ENCODE measurements around the gene ROBO1.

DNA sequence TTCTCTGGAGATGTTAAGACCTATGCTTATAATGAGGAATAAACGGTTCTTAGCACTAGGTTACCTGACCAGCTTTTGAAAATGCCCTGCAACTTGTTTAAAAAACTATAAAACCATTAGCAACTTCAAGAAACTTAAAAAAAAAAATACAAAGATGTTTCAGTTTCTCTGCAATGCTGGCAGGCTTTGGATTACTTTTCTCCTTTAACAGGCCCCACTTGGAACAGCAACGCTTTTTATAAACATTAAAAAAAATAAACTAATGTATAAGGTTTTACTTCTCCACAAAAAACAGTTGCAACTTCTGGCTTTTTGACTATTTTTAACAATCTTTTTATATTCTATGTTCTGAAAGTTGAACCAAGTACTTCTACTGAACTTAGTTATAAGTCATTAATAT lies 1006.7 kb downstream of the ROBO1 start:
- TF ChIP-seq POLR2A (IDR thresholded peaks at IDR 0.05; ENCODE audit: low read length) (no peak), GATA1 (IDR thresholded peaks at IDR 0.05; ENCODE audit: low read depth, low read length) (no peak)
